ENCODE results near the gene ERBB4. TPM values are rescaled to one million over a fixed set of nuclear protein-coding genes. Genes with fewer than 3 reads are reported as not detected.
"Not testable (repeated sequence)": the region's sequence is repeated elsewhere in the genome, so short reads cannot be mapped to it uniquely, and the experiment has no call there.

Gene ERBB4
- total RNA-seq, 8 experiments from 2014 or later: 0.14 to 27.9 (median 7.9) TPM

GRCh38 chr2:211654211-211654780, 884.3 kb downstream of the ERBB4 start:
- Histone ChIP-seq H3K4me3 (no peak overlapping the region), H3K4me1 (replicated peaks in 1 of 2) (no peaks in the 10 kb centered on the region), H3K27ac (no peak overlapping the region)
- ATAC-seq (replicated peaks in 6 of 8): no peak
- 0 to 100% (median 83%) methylated on average over 2 to 3 of the region's 3 CpGs; no CpG with 5 or more reads in 1 of the 10 experiments for WGBS, 10 experiments
- in situ Hi-C loops (cut with MboI; ENCODE audit: low pct_unique_long_range_greater_than_20kb in 2 of 9, low sequenced_read_pairs in 9 of 9, unreplicated experiment in 9 of 9): no loop called here

- 13 to 100% (median 83%) methylated on average over 1 of the region's 1 CpG; no CpG with 5 or more reads in 1 of the 10 experiments for WGBS, 10 experiments
- ATAC-seq (replicated peaks in 6 of 8): no peak
- in situ Hi-C loops (cut with MboI; ENCODE audit: low pct_unique_long_range_greater_than_20kb in 2 of 9, low sequenced_read_pairs in 9 of 9, unreplicated experiment in 9 of 9): no loop called here
- H3K4me1 ChIP-seq (replicated peaks in 1 of 2): no peaks in the 10 kb centered on the region
- no peak overlapping the region for H3K4me3 ChIP-seq
- no peak overlapping the region for H3K27ac ChIP-seq
Measured at GRCh38 chr2:211652327-211652726, 886.3 kb downstream of the ERBB4 start.

- H3K27ac ChIP-seq: no peak overlapping the region
- no peaks in the 10 kb centered on the region for H3K4me1 ChIP-seq (replicated peaks in 1 of 2)
- 4 to 100% (median 81%) methylated on average over 1 to 2 of the region's 2 CpGs; no CpG with 5 or more reads in 2 of the 10 experiments for WGBS, 10 experiments
- ATAC-seq (replicated peaks in 6 of 8): no peak
- no peak overlapping the region for H3K4me3 ChIP-seq
- in situ Hi-C loops (cut with MboI; ENCODE audit: low pct_unique_long_range_greater_than_20kb in 2 of 9, low sequenced_read_pairs in 9 of 9, unreplicated experiment in 9 of 9): no loop called here
Measured at GRCh38 chr2:211649331-211649730, 889.3 kb downstream of the ERBB4 start.

- Histone ChIP-seq H3K4me1 (replicated peaks in 1 of 2) (no peaks in the 10 kb centered on the region), H3K4me3 (no peak overlapping the region), H3K27ac (no peak overlapping the region)
- in situ Hi-C loops (cut with MboI; ENCODE audit: low pct_unique_long_range_greater_than_20kb in 2 of 9, low sequenced_read_pairs in 9 of 9, unreplicated experiment in 9 of 9): no loop called here
- no peak for ATAC-seq (replicated peaks in 6 of 8)
- WGBS, 10 experiments: 0 to 100% (median 89%) methylated on average over 1 of the region's 1 CpG
Measured at GRCh38 chr2:211631503-211631902, 907.1 kb downstream of the ERBB4 start.

GRCh38 chr2:211623096-211623495, 915.5 kb downstream of the ERBB4 start:
- no peak for ATAC-seq (replicated peaks in 6 of 8)
- in situ Hi-C loops (cut with MboI; ENCODE audit: low pct_unique_long_range_greater_than_20kb in 2 of 9, low sequenced_read_pairs in 9 of 9, unreplicated experiment in 9 of 9): no loop called here
- no peak overlapping the region for H3K27ac ChIP-seq
- no peaks in the 10 kb centered on the region for H3K4me1 ChIP-seq (replicated peaks in 1 of 2)
- H3K4me3 ChIP-seq: no peak overlapping the region

GRCh38 chr2:211620986-211621385, 917.6 kb downstream of the ERBB4 start:
- Histone ChIP-seq H3K4me3 (no peak overlapping the region), H3K4me1 (replicated peaks in 1 of 2) (no peaks in the 10 kb centered on the region), H3K27ac (no peak overlapping the region)
- no peak for ATAC-seq (replicated peaks in 6 of 8)
- in situ Hi-C loops (cut with MboI; ENCODE audit: low pct_unique_long_range_greater_than_20kb in 2 of 9, low sequenced_read_pairs in 9 of 9, unreplicated experiment in 9 of 9): no loop called here
- WGBS, 10 experiments: 0 to 100% (median 100%) methylated on average over 1 of the region's 1 CpG; no CpG with 5 or more reads in 4 of the 10 experiments

GRCh38 chr2:211617803-211618202, 920.8 kb downstream of the ERBB4 start:
- no peak for ATAC-seq (replicated peaks in 6 of 8)
- Histone ChIP-seq H3K4me3 (no peak overlapping the region), H3K4me1 (replicated peaks in 1 of 2) (no peaks in the 10 kb centered on the region), H3K27ac (no peak overlapping the region)
- in situ Hi-C loops (cut with MboI; ENCODE audit: low pct_unique_long_range_greater_than_20kb in 2 of 9, low sequenced_read_pairs in 9 of 9, unreplicated experiment in 9 of 9): no loop called here
- WGBS, 10 experiments: 33 to 100% (median 92%) methylated on average over 2 of the region's 2 CpGs; no CpG with 5 or more reads in 2 of the 10 experiments

- Histone ChIP-seq H3K4me3 (no peak overlapping the region), H3K4me1 (replicated peaks in 1 of 2) (no peaks in the 10 kb centered on the region), H3K27ac (no peak overlapping the region)
- in situ Hi-C loops (cut with MboI; ENCODE audit: low pct_unique_long_range_greater_than_20kb in 2 of 9, low sequenced_read_pairs in 9 of 9, unreplicated experiment in 9 of 9): no loop called here
- ATAC-seq (replicated peaks in 6 of 8): no peak
- WGBS, 10 experiments: 0 to 100% (median 91%) methylated on average over 1 to 2 of the region's 2 CpGs
Measured at GRCh38 chr2:211611621-211612020, 927.0 kb downstream of the ERBB4 start.

GRCh38 chr2:211611061-211611518, 927.5 kb downstream of the ERBB4 start:
- WGBS, 10 experiments: 16 to 94% (median 75%) methylated on average over 2 to 6 of the region's 6 CpGs; no CpG with 5 or more reads in 1 of the 10 experiments
- no peak overlapping the region for H3K27ac ChIP-seq
- no peaks in the 10 kb centered on the region for H3K4me1 ChIP-seq (replicated peaks in 1 of 2)
- in situ Hi-C loops (cut with MboI; ENCODE audit: low pct_unique_long_range_greater_than_20kb in 2 of 9, low sequenced_read_pairs in 9 of 9, unreplicated experiment in 9 of 9): no loop called here
- ATAC-seq (replicated peaks in 6 of 8): no peak
- H3K4me3 ChIP-seq: no peak overlapping the region

- ATAC-seq (replicated peaks in 6 of 8): no peak
- in situ Hi-C loops (cut with MboI; ENCODE audit: low pct_unique_long_range_greater_than_20kb in 2 of 9, low sequenced_read_pairs in 9 of 9, unreplicated experiment in 9 of 9): no loop called here
- Histone ChIP-seq H3K27ac (no peak overlapping the region), H3K4me3 (no peak overlapping the region), H3K4me1 (replicated peaks in 1 of 2) (no peaks in the 10 kb centered on the region)
Measured at GRCh38 chr2:211609127-211609526, 929.5 kb downstream of the ERBB4 start.

GRCh38 chr2:211599146-211599545, 939.5 kb downstream of the ERBB4 start:
- Histone ChIP-seq H3K27ac (no peak overlapping the region), H3K4me3 (no peak overlapping the region), H3K4me1 (replicated peaks in 1 of 2) (no peaks in the 10 kb centered on the region)
- in situ Hi-C loops (cut with MboI; ENCODE audit: low pct_unique_long_range_greater_than_20kb in 2 of 9, low sequenced_read_pairs in 9 of 9, unreplicated experiment in 9 of 9): no loop called here
- peak in 1 of 8 experiments; percentile 24 for ATAC-seq (replicated peaks in 6 of 8)
- 0 to 71% (median 38%) methylated on average over 1 to 3 of the region's 3 CpGs; no CpG with 5 or more reads in 1 of the 10 experiments for WGBS, 10 experiments

GRCh38 chr2:211598238-211598637, 940.4 kb downstream of the ERBB4 start:
- Histone ChIP-seq H3K27ac (no peak overlapping the region), H3K4me3 (no peak overlapping the region), H3K4me1 (replicated peaks in 1 of 2) (no peaks in the 10 kb centered on the region)
- WGBS, 10 experiments: 0 to 90% (median 71%) methylated on average over 1 to 2 of the region's 2 CpGs; no CpG with 5 or more reads in 1 of the 10 experiments
- peak in 2 of 8 experiments; percentile 55 to 82 for ATAC-seq (replicated peaks in 6 of 8)
- in situ Hi-C loops (cut with MboI; ENCODE audit: low pct_unique_long_range_greater_than_20kb in 2 of 9, low sequenced_read_pairs in 9 of 9, unreplicated experiment in 9 of 9): no loop called here

- H3K4me3 ChIP-seq; in situ Hi-C loops (cut with MboI; ENCODE audit: low pct_unique_long_range_greater_than_20kb in 2 of 9, low sequenced_read_pairs in 9 of 9, unreplicated experiment in 9 of 9); ATAC-seq (replicated peaks in 6 of 8); H3K4me1 ChIP-seq (replicated peaks in 1 of 2); H3K27ac ChIP-seq: not testable (repeated sequence)
- 0 to 96% (median 44%) methylated on average over 1 to 11 of the region's 12 CpGs; no CpG with 5 or more reads in 2 of the 10 experiments for WGBS, 10 experiments
Measured at GRCh38 chr2:211592006-211592405, 946.6 kb downstream of the ERBB4 start.

- 0 to 100% (median 100%) methylated on average over 1 to 2 of the region's 2 CpGs; no CpG with 5 or more reads in 6 of the 10 experiments for WGBS, 10 experiments
- Histone ChIP-seq H3K4me3 (no peak overlapping the region), H3K4me1 (replicated peaks in 1 of 2) (no peaks in the 10 kb centered on the region), H3K27ac (no peak overlapping the region)
- no peak for ATAC-seq (replicated peaks in 6 of 8)
- in situ Hi-C loops (cut with MboI; ENCODE audit: low pct_unique_long_range_greater_than_20kb in 2 of 9, low sequenced_read_pairs in 9 of 9, unreplicated experiment in 9 of 9): no loop called here
Measured at GRCh38 chr2:211591426-211591825, 947.2 kb downstream of the ERBB4 start.
